K562 (cell line): ENCODE measurements around the gene DHRS3.

ENCODE experiments used
- CHD4 ChIP-seq: fragments of 200-600 bp; sonication (generic); IDR thresholded peaks from 3 replicates; pipeline ENCODE4 v1.6.1; 2012; ENCODE audit warnings: low read depth, mild to moderate bottlenecking, mixed read lengths, low read length, inconsistent platforms; ENCODE audit not compliant: insufficient read depth, insufficient replicate concordance, poor library complexity, severe bottlenecking
- EP300 ChIP-seq: IDR thresholded peaks from 2 replicates; pipeline ENCODE4 v1.6.1; 2012; ENCODE audit warnings: low read length, improper control_type of control experiment
- EZH2 ChIP-seq: IDR thresholded peaks from 2 replicates; pipeline ENCODE4 v1.6.1; 2012; ENCODE audit warnings: low read depth, mild to moderate bottlenecking, inconsistent platforms, low read length, borderline replicate concordance
- GABPA ChIP-seq: fragments of 200-800 bp; sonication (Bioruptor generic); conservative IDR thresholded peaks from 2 replicates; pipeline ENCODE4 v1.6.1; 2016; ENCODE audit warnings: low read depth, missing genetic modification characterization, missing compliant biosample characterization
- KDM5B ChIP-seq: fragments of 200-600 bp; sonication (generic); IDR thresholded peaks from 2 replicates; pipeline ENCODE4 v1.6.1; 2012; ENCODE audit warnings: low read depth, mild to moderate bottlenecking, moderate library complexity, low read length, control low read depth, inconsistent platforms; ENCODE audit not compliant: insufficient replicate concordance
- PRDM10 ChIP-seq: fragments of 450-650 bp; IDR thresholded peaks from 2 replicates; pipeline ENCODE4 v1.6.1; 2018; ENCODE audit not compliant: partially characterized antibody
- SMAD1 ChIP-seq: fragments of 150-350 bp; IDR thresholded peaks from 2 replicates; pipeline ENCODE4 v1.6.1; 2014; ENCODE audit warnings: low read length, low read depth; ENCODE audit not compliant: partially characterized antibody
- TSHZ1 ChIP-seq: fragments of 250-450 bp; sonication (Bioruptor Pico); IDR thresholded peaks from 2 replicates; pipeline ENCODE4 v1.4.0; 2020; ENCODE audit warnings: mild to moderate bottlenecking, moderate library complexity
- ZBTB7A ChIP-seq: IDR thresholded peaks from 2 replicates; pipeline ENCODE4 v1.6.1; 2011; ENCODE audit warnings: low read depth, mild to moderate bottlenecking, low read length, moderate library complexity, borderline replicate concordance; ENCODE audit not compliant: control insufficient read depth

GRCh38 chr1:12615865-12616708 lies 1.9 kb downstream of the DHRS3 start:
- no peak for TF ChIP-seq GABPA
- no peak for TF ChIP-seq EP300
- no peak for TF ChIP-seq CHD4
- TF ChIP-seq EZH2: no peak
- TF ChIP-seq KDM5B: no peak
- no peak for TF ChIP-seq ZBTB7A
- TF ChIP-seq SMAD1: no peak
- no peak for TF ChIP-seq PRDM10
- no peak for TF ChIP-seq TSHZ1 (CRISPR knock-in tag)
